Small intestine (tissue), 7 donors: ENCODE data around the gene PYGM. TPM values are rescaled to one million over a fixed set of nuclear protein-coding genes. Genes with fewer than 3 reads are reported as not detected.

ENCODE experiments used
- DNase-seq, 2 donors: peaks; one replicate each; pipeline versions ENCODE4 v3.0.0 to v3.0.0-alpha.2; 2013
- FAIRE-seq: peaks from 2 replicates; lab custom pipeline; 2012; peaks lifted over from hg19 to GRCh38; lab: Jason Lieb, UNC
- H3K27ac ChIP-seq, 3 donors: one replicate each; pipeline ENCODE4 v1.5.1; 2013; ENCODE audit warnings: low read length in 2 of 3, mild to moderate bottlenecking in 2 of 3, control low read depth in 1 of 3, inconsistent platforms in 1 of 3, low read depth in 1 of 3, moderate library complexity in 1 of 3
- H3K27me3 ChIP-seq, 3 donors: one replicate each; pipeline ENCODE4 v1.6.1; 2013; ENCODE audit warnings: low read length in 3 of 3, inconsistent platforms in 1 of 3; ENCODE audit not compliant: control insufficient read depth in 3 of 3, insufficient read depth in 3 of 3
- H3K36me3 ChIP-seq, 3 donors: one replicate each; pipeline ENCODE4 v1.6.1; 2013; ENCODE audit warnings: low read length in 3 of 3, inconsistent platforms in 1 of 3, low read depth in 1 of 3, mild to moderate bottlenecking in 1 of 3, moderate library complexity in 1 of 3; ENCODE audit not compliant: control insufficient read depth in 3 of 3, insufficient read depth in 2 of 3
- H3K4me1 ChIP-seq, 3 donors: one replicate each; pipeline ENCODE4 v1.6.1; 2013; ENCODE audit warnings: low read length in 2 of 3, inconsistent platforms in 1 of 3, low read depth in 1 of 3, mild to moderate bottlenecking in 1 of 3, moderate library complexity in 1 of 3; ENCODE audit not compliant: control insufficient read depth in 3 of 3, insufficient read depth in 2 of 3
- H3K4me3 ChIP-seq, 3 donors: one replicate each; pipeline ENCODE4 v1.5.1; 2013; ENCODE audit warnings: low read length in 3 of 3, control low read depth in 1 of 3, inconsistent platforms in 1 of 3, low read depth in 1 of 3, mild to moderate bottlenecking in 1 of 3, moderate library complexity in 1 of 3
- H3K9me3 ChIP-seq, 2 donors: one replicate each; pipeline ENCODE4 v1.6.1; 2013; ENCODE audit warnings: low read depth in 1 of 2, low read length in 1 of 2; ENCODE audit not compliant: control insufficient read depth in 2 of 2, insufficient read depth in 1 of 2
- WGBS, 3 donors: extraction: QIAGEN DNeasy Blood & Tissue Kit; methylation state at CpG; one replicate each; pipeline ENCODE4 v1.1.7; 2013; 5-methylcytosine and 5-hydroxymethylcytosine counted together
- polyA plus RNA-seq, 4 donors: library from polyadenylated mRNA; stranded (reverse) in 3 of 4; unstranded in 1 of 4; fragments of 200-250 nt in 3 of 4; fragments of 120-200 nt in 1 of 4; gene quantifications; one replicate each; pipeline versions ENCODE4 v1.2.1 to v1.2.3, GENCODE V29; 2013
- donor health status: healthy with polysubstance abuse.
- donor health status: control.
- donor health status: control.
- donor health status: Bipolar disorder and iron deficiency.
- donor health status: healthy.

The PYGM gene
- polyA plus RNA-seq, 4 donors = 0.54 to 1.5 (median 1.1) TPM

DNA sequence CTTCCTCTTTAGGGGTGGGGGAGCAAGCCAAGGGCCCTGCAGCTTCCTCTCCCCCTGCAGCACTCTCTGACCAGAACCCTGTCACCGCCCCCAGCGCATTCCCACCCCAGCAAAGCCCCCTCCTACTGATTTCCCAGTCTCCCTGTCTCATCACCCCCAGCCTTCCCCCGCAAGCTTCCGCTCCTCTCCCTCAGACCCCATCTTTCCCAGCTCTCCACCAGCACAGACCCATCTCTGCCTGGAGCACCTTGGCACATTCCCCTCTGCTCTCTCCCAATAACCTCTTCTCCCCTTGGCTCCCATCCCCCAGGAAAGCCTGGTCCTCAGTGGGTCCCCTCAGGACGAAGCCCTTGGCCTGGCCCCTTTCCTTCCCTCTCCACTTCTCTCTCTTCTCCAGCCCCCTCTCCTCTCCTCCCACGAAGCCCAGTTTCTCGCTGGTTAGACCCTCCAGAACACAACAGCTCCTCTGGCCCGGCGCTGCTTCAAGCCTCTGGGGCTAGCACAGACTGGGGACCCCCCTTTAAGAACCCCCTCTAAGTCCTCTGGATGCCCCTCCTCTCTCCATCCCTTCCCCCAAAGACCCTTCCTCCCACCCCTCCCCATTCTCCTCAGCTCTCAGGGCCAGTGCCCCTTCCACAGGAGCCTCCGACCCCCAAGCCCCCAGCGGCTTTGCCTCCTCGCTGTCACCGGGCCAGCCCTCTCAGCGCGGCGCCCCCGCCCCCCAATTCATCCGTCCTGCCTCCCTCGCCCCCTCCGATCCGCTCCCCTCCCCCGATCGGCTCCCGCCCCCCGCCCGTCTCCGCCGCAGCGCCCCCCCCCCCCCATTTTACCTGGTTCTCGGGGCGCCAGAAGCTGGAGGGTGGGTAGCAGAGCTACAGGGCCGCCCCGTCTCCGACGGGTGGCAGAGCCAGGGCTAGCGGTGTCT is 37.4 kb downstream of the PYGM start:
- FAIRE-seq (no peak), DNase-seq (no peak)
- WGBS, 3 donors = 10 to 23% (median 11%) methylated on average over 12 to 36 of the region's 36 CpGs
- Histone ChIP-seq H3K4me3 (no peak overlapping the region), H3K9me3 (no peaks in the 10 kb centered on the region), H3K4me1 (peaks cover 0 to 13% (median 0%) of the 10 kb centered on the region in 3 donors), H3K27ac (no peak overlapping the region), H3K36me3 (no peaks in the 10 kb centered on the region), H3K27me3 (peaks cover 3 to 57% (median 8%) of the 10 kb centered on the region in 3 donors)

DNA sequence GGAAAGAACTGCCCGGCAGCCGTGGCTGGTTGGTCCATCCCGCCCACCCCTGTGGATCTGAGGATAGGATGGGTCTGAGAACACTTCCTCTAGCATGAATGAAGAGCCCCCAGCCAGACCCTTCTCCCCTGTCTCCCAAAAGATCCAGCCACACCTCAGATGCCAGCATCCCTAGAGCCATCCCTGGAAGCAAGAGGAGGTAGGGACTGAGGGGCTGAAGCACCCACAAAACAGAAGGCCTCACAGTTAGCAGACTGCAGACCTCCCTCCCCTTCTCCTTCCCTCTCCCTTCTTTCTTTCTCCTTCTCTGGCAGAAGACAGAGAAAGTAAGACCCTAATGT is 38.4 kb downstream of the PYGM start:
- Histone ChIP-seq H3K4me1 (peaks cover 0 to 13% (median 0%) of the 10 kb centered on the region in 3 donors), H3K4me3 (no peak overlapping the region), H3K36me3 (no peaks in the 10 kb centered on the region), H3K9me3 (no peaks in the 10 kb centered on the region), H3K27ac (no peak overlapping the region), H3K27me3 (peaks cover 3 to 65% (median 17%) of the 10 kb centered on the region in 3 donors)
- FAIRE-seq = no peak
- WGBS, 3 donors = 49 to 65% (median 58%) methylated on average over 3 of the region's 3 CpGs
- DNase-seq = no peak

DNA sequence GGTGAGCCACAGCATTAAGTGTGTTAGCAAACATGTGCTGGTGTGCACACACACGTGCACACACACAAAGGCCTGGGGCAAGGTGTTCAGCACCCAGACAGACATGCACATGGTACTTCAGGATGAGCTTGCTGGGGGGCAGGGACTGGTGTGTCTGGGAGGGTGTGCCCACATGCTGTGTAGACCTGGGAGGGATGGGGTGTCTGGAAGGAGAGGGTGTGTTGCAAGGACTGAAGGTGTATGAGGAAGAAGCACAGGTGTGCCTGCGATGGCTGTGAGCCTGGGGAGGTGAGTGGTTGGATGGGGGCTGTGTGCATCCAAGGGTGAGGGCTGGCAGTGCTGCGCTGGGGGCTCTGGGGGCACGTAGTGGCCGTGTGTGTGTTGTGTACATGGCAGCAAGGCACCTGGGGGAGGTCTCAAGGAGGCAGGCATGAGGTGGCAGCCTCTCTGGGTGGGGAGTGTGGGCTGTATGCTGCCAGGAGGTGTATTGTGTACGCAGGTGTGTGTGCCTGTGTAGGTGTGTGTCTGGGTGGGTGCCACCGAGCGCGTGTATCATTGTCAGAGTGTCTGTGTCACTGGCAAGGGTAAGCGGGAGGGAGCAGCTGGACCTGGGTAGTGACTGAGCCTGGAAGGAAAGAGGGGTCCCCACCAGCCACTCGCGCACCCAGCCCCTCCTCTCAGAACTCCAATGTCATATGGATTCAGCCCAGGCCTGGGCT is 39.0 kb downstream of the PYGM start:
- H3K27me3 ChIP-seq = peaks cover 3 to 67% (median 21%) of the 10 kb centered on the region in 3 donors
- H3K4me1 ChIP-seq = peaks cover 0 to 13% (median 0%) of the 10 kb centered on the region in 3 donors
- H3K36me3 ChIP-seq = no peaks in the 10 kb centered on the region
- H3K27ac ChIP-seq = no peak overlapping the region
- FAIRE-seq = no peak
- no peak for DNase-seq
- H3K9me3 ChIP-seq = no peaks in the 10 kb centered on the region
- no peak overlapping the region for H3K4me3 ChIP-seq
- 44 to 73% (median 60%) methylated on average over 12 of the region's 12 CpGs for WGBS, 3 donors

- no peak for FAIRE-seq
- WGBS, 3 donors = 54 to 69% (median 58%) methylated on average over 9 of the region's 9 CpGs
Observed at GRCh38 chr11:64720167-64720566, 39.6 kb downstream of the PYGM start.

DNA sequence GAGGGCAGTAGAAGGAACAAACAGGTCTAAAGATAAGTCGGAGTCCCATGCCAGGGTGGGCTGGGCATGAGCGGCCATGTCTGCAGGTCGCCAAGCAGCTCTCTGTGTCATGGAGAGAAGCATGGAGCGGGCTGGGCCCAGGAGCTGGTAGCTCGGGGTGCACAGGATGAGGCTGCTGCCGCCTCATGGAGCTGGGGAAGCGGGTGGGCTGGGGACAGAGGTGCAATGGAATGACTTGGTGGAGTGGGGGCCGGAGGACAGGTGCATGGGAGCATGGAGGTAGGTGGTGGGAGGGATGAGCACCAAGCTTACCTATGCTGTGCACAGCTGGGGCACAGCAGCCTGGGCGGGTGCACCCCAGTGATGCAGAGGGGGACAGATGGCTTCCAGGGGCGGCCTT is 40.4 kb downstream of the PYGM start:
- Histone ChIP-seq H3K36me3 (no peaks in the 10 kb centered on the region), H3K27me3 (peaks cover 3 to 81% (median 29%) of the 10 kb centered on the region in 3 donors), H3K4me3 (no peak overlapping the region), H3K4me1 (peaks cover 0 to 7% (median 0%) of the 10 kb centered on the region in 3 donors), H3K9me3 (no peaks in the 10 kb centered on the region), H3K27ac (no peak overlapping the region)
- FAIRE-seq = no peak
- no peak for DNase-seq
- 79 to 85% (median 79%) methylated on average over 10 of the region's 10 CpGs for WGBS, 3 donors

More at GRCh38 chr11:64720167-64720566, 39.6 kb downstream of the PYGM start:
- Histone ChIP-seq H3K4me1 (peaks cover 0 to 11% (median 0%) of the 10 kb centered on the region in 3 donors), H3K27ac (no peak overlapping the region), H3K9me3 (no peaks in the 10 kb centered on the region), H3K4me3 (no peak overlapping the region), H3K27me3 (peaks cover 3 to 73% (median 27%) of the 10 kb centered on the region in 3 donors), H3K36me3 (no peaks in the 10 kb centered on the region)
- DNase-seq = no peak

GRCh38 chr11:64718780-64719124 is 41.0 kb downstream of the PYGM start:
- 57 to 67% (median 60%) methylated on average over 4 of the region's 4 CpGs for WGBS, 3 donors
- no peak for DNase-seq
- H3K4me3 ChIP-seq = no peak overlapping the region
- H3K4me1 ChIP-seq = peaks cover 0 to 5% (median 0%) of the 10 kb centered on the region in 3 donors
- peaks cover 5 to 88% (median 35%) of the 10 kb centered on the region in 3 donors for H3K27me3 ChIP-seq
- H3K27ac ChIP-seq = no peak overlapping the region
- no peaks in the 10 kb centered on the region for H3K9me3 ChIP-seq
- no peaks in the 10 kb centered on the region for H3K36me3 ChIP-seq
- FAIRE-seq = no peak

DNA sequence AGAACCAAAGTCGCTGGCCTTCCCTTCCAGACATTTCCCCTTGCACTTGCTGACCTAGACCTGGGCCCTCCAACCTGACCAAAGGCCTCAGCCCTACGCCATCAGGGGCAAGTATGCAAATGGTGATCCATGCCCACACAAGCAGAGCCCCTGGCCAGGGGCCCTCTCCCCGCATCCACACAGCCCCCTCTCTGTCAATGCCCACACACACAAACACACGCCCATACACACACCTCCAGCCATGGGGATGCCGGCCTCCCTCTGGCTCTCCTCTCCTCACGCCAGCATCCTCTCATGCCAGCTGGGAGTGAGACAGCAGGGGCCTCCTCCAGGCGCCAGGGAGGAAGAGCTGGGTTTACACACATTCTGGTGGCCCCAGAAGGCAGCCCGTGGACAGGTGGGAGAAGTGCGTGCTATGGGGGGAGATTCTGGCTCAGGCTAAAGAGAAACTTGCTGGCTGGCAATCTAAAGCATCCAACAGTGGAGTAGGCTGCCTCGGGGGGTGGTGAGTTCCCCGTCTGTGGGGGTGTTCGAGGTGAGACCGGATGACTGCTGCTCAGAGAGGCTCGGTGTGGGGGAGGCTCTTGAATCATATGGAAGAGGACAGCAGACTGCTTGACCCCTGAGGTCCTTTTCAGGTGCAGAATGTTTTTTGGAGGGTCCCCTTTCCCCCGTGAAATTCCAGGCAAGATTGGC is 41.5 kb downstream of the PYGM start:
- Histone ChIP-seq H3K36me3 (no peaks in the 10 kb centered on the region), H3K27ac (no peak overlapping the region), H3K27me3 (peaks cover 10 to 88% (median 36%) of the 10 kb centered on the region in 3 donors), H3K9me3 (no peaks in the 10 kb centered on the region), H3K4me3 (no peak overlapping the region), H3K4me1 (no peaks in the 10 kb centered on the region)
- no peak for DNase-seq
- FAIRE-seq = no peak
- 68 to 80% (median 69%) methylated on average over 15 of the region's 15 CpGs for WGBS, 3 donors

GRCh38 chr11:64717268-64717578 is 42.6 kb downstream of the PYGM start:
- no peak for DNase-seq
- peaks cover 0 to 2% (median 0%) of the 10 kb centered on the region in 3 donors for H3K4me1 ChIP-seq
- H3K9me3 ChIP-seq = no peaks in the 10 kb centered on the region
- no peaks in the 10 kb centered on the region for H3K36me3 ChIP-seq
- H3K27me3 ChIP-seq = peaks cover 16 to 87% (median 44%) of the 10 kb centered on the region in 3 donors
- FAIRE-seq = no peak
- no peak overlapping the region for H3K4me3 ChIP-seq
- H3K27ac ChIP-seq = no peak overlapping the region
- 43 to 59% (median 57%) methylated on average over 4 of the region's 4 CpGs for whole genome bisulfite sequencing, 3 donors
